ENCODE data around the gene VWA7.

The VWA7 gene

DNA sequence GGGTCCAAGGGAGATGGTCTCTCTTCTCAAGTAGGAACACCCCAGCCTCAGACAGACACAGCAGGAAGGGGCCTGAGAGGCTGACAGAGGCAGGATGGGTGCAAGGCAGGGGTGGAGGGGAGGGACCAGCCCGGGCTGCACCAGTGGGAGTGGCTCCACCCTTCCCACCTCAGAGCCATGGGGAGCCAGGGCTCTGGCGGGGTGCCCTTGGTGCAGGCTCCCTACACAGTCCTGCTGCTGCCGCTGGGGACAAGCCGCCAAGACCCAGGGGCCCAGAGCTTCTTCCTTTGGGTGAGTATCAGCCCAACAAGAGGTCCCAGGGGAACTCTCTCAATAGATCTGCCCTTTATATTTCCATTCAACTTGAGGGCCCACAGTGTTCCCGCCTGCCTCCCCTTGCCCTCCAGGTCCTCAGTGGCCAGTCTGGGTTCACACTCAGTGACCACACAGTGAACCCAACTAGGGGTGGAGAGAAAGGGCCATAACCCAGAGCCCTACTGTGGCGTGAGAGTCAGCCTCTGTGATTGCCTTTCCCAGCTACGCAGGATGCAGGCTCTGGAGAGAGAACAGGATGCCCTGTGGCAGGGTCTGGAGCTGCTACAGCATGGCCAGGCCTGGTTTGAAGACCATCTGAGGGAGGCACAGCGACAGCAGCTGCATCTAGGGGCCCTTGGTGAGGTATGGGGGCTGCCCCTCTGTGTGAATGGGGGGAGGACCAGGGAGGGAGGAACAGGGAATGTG, 14.1 kb downstream of the VWA7 start:
- TF ChIP-seq BACH2 (CRISPR knock-in tag; IDR thresholded peaks at IDR 0.05; ENCODE audit: borderline replicate concordance) (no peak), ESRRG (CRISPR knock-in tag; IDR thresholded peaks at IDR 0.05) (no peak), PATZ1 (CRISPR knock-in tag; IDR thresholded peaks at IDR 0.05; ENCODE audit: borderline replicate concordance) (no peak), ZNF70 (CRISPR knock-in tag; IDR thresholded peaks at IDR 0.05) (no peak), ARNTL (CRISPR knock-in tag; IDR thresholded peaks at IDR 0.05; ENCODE audit: borderline replicate concordance, low read depth) (no peak), TCF4 (CRISPR knock-in tag; IDR thresholded peaks at IDR 0.05; ENCODE audit: borderline replicate concordance) (no peak), SNAI2 (CRISPR knock-in tag; IDR thresholded peaks at IDR 0.05) (no peak), ZFP3 (CRISPR knock-in tag; IDR thresholded peaks at IDR 0.05) (no peak), GLIS3 (CRISPR knock-in tag; IDR thresholded peaks at IDR 0.05) (no peak), OSR1 (CRISPR knock-in tag; IDR thresholded peaks at IDR 0.05) (no peak), ZNF565 (CRISPR knock-in tag; conservative IDR thresholded peaks at IDR 0.05; ENCODE audit: low read depth) (no peak), TOX (CRISPR knock-in tag; IDR thresholded peaks at IDR 0.05; ENCODE audit: borderline replicate concordance) (no peak), CSDC2 (CRISPR knock-in tag; IDR thresholded peaks at IDR 0.05) (no peak), POU6F1 (CRISPR knock-in tag; IDR thresholded peaks at IDR 0.05; ENCODE audit: borderline replicate concordance, low read depth) (no peak), ZNF8 (CRISPR knock-in tag; IDR thresholded peaks at IDR 0.05) (no peak), ZFP30 (CRISPR knock-in tag; IDR thresholded peaks at IDR 0.05) (no peak)
- TF ChIP-seq, protein P1, sequence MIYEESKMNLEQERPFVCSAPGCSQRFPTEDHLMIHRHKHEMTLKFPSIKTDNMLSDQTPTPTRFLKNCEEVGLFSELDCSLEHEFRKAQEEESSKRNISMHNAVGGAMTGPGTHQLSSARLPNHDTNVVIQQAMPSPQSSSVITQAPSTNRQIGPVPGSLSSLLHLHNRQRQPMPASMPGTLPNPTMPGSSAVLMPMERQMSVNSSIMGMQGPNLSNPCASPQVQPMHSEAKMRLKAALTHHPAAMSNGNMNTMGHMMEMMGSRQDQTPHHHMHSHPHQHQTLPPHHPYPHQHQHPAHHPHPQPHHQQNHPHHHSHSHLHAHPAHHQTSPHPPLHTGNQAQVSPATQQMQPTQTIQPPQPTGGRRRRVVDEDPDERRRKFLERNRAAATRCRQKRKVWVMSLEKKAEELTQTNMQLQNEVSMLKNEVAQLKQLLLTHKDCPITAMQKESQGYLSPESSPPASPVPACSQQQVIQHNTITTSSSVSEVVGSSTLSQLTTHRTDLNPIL (CRISPR knock-in tag; IDR thresholded peaks at IDR 0.05; ENCODE audit: low read depth), result no peak
- peak; percentile 11; the same call in 2 of the 3 replicates for ATAC-seq

- TF ChIP-seq ZFP3 (CRISPR knock-in tag; IDR thresholded peaks at IDR 0.05) (no peak), CSDC2 (CRISPR knock-in tag; IDR thresholded peaks at IDR 0.05) (no peak), ZFP30 (CRISPR knock-in tag; IDR thresholded peaks at IDR 0.05) (no peak), ESRRG (CRISPR knock-in tag; IDR thresholded peaks at IDR 0.05) (no peak), ZNF8 (CRISPR knock-in tag; IDR thresholded peaks at IDR 0.05) (no peak), TSHZ2 (CRISPR knock-in tag; IDR thresholded peaks at IDR 0.05) (no peak), OSR1 (CRISPR knock-in tag; IDR thresholded peaks at IDR 0.05) (no peak), SNAI2 (CRISPR knock-in tag; IDR thresholded peaks at IDR 0.05) (no peak), TOX (CRISPR knock-in tag; IDR thresholded peaks at IDR 0.05; ENCODE audit: borderline replicate concordance) (no peak), BACH2 (CRISPR knock-in tag; IDR thresholded peaks at IDR 0.05; ENCODE audit: borderline replicate concordance) (no peak)
- TF ChIP-seq, protein P1 (CRISPR knock-in tag; IDR thresholded peaks at IDR 0.05; ENCODE audit: low read depth), result no peak
- ATAC-seq, result no peak
These were observed 14.8 kb downstream of the VWA7 start, which contains the start of gene SAPCD1 for GRCh38 chr6:31762356-31762755. Gene SAPCD1 (plus strand): TSS chr6:31762656. CDS start chr6:31763055, 399 bp downstream.

DNA sequence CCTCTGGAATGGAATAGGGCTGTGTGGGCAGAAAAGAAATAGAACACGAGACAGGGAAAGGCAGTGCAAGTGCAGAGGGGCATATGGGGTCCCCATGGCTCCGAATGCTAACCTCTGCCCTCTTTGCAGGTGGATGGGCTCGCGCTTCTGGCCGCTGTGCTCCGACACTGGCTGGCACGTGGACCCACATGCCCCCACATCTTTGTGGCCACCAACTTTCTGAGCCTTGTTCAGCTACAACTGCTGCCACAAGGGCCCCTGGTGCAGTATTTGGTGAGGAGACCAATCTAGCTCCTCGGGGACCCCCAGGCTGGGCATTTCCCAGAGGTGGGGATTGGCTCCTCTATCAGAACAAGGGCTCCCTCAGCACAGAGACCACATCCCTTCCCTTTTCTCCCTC, 15.8 kb downstream of the VWA7 start:
- no peak for ATAC-seq
- no peak for TF ChIP-seq ZFP3 (CRISPR knock-in tag; IDR thresholded peaks at IDR 0.05)
- no peak for TF ChIP-seq ZFP30 (CRISPR knock-in tag; IDR thresholded peaks at IDR 0.05)
- TF ChIP-seq, protein P1 (CRISPR knock-in tag; IDR thresholded peaks at IDR 0.05; ENCODE audit: low read depth), result no peak
- no peak for TF ChIP-seq PATZ1 (CRISPR knock-in tag; IDR thresholded peaks at IDR 0.05; ENCODE audit: borderline replicate concordance)
- no peak for TF ChIP-seq ISL1 (CRISPR knock-in tag; IDR thresholded peaks at IDR 0.05)
- TF ChIP-seq OSR1 (CRISPR knock-in tag; IDR thresholded peaks at IDR 0.05), result no peak
- TF ChIP-seq GLIS3 (CRISPR knock-in tag; IDR thresholded peaks at IDR 0.05), result no peak
- no peak for TF ChIP-seq SNAI2 (CRISPR knock-in tag; IDR thresholded peaks at IDR 0.05)
- no peak for TF ChIP-seq ESRRG (CRISPR knock-in tag; IDR thresholded peaks at IDR 0.05)
- TF ChIP-seq TOX (CRISPR knock-in tag; IDR thresholded peaks at IDR 0.05; ENCODE audit: borderline replicate concordance), result no peak
- TF ChIP-seq RARB (CRISPR knock-in tag; IDR thresholded peaks at IDR 0.05), result no peak
- no peak for TF ChIP-seq BACH2 (CRISPR knock-in tag; IDR thresholded peaks at IDR 0.05; ENCODE audit: borderline replicate concordance)
- no peak for TF ChIP-seq ARNTL (CRISPR knock-in tag; IDR thresholded peaks at IDR 0.05; ENCODE audit: borderline replicate concordance, low read depth)
- no peak for TF ChIP-seq ZNF8 (CRISPR knock-in tag; IDR thresholded peaks at IDR 0.05)
- TF ChIP-seq PPARA (CRISPR knock-in tag; IDR thresholded peaks at IDR 0.05; ENCODE audit: borderline replicate concordance), result no peak
- no peak for TF ChIP-seq ZNF565 (CRISPR knock-in tag; conservative IDR thresholded peaks at IDR 0.05; ENCODE audit: low read depth)
- no peak for TF ChIP-seq TCF4 (CRISPR knock-in tag; IDR thresholded peaks at IDR 0.05; ENCODE audit: borderline replicate concordance)

Data from SK-N-SH treated with all-trans-retinoic acid at 6 μM for 48 hours (cell line).